KMS-11 (cell line): ENCODE data around the gene MYH10.

Source experiments
- H2AFZ ChIP-seq: fragments of 200-600 bp; sonication (generic); 2 replicates; pipeline ENCODE4 v1.6.1; 2016; ENCODE audit warnings: antibody characterized with exemption, mixed run types, low read depth
- H3K27ac ChIP-seq: fragments of 200-600 bp; sonication (generic); 2 replicates; pipeline ENCODE4 v1.6.1; 2016; ENCODE audit warnings: mild to moderate bottlenecking, mixed run types
- H3K27me3 ChIP-seq: fragments of 200-600 bp; sonication (generic); 2 replicates; pipeline ENCODE4 v1.6.1; 2017; ENCODE audit warnings: mild to moderate bottlenecking, low read depth, mixed run types, moderate library complexity; ENCODE audit not compliant: insufficient read depth
- H3K36me3 ChIP-seq: fragments of 200-600 bp; sonication (generic); 2 replicates; pipeline ENCODE4 v1.6.1; 2017; ENCODE audit warnings: mild to moderate bottlenecking, mixed run types; ENCODE audit not compliant: insufficient read depth
- H3K4me1 ChIP-seq: fragments of 200-600 bp; sonication (generic); 2 replicates; pipeline ENCODE4 v1.6.1; 2016; ENCODE audit warnings: mild to moderate bottlenecking, low read depth, mixed run types; ENCODE audit not compliant: poor library complexity, severe bottlenecking
- H3K4me2 ChIP-seq: fragments of 200-600 bp; sonication (generic); 2 replicates; pipeline ENCODE4 v1.7.0; 2016; ENCODE audit warnings: mild to moderate bottlenecking, mixed run types
- H3K4me3 ChIP-seq: fragments of 200-600 bp; sonication (generic); IDR thresholded peaks from 2 replicates; pipeline ENCODE4 v1.6.1; 2017; ENCODE audit warnings: low read depth, low read length, mixed read lengths; ENCODE audit not compliant: insufficient read depth
- H3K79me2 ChIP-seq: fragments of 200-600 bp; sonication (generic); 2 replicates; pipeline ENCODE4 v1.6.1; 2016; ENCODE audit warnings: low read depth, mixed run types; ENCODE audit not compliant: insufficient read depth
- H3K9ac ChIP-seq: fragments of 200-600 bp; sonication (generic); 2 replicates; pipeline ENCODE4 v1.6.1; 2016; ENCODE audit warnings: mild to moderate bottlenecking, mixed run types
- H4K20me1 ChIP-seq: fragments of 200-600 bp; sonication (generic); 2 replicates; pipeline ENCODE4 v1.6.1; 2016; ENCODE audit warnings: mild to moderate bottlenecking, mixed run types; ENCODE audit not compliant: insufficient read depth
- CTCF ChIP-seq: fragments of 200-600 bp; sonication (generic); conservative IDR thresholded peaks from 2 replicates; pipeline ENCODE4 v1.6.1; 2017; ENCODE audit warnings: low read depth, mild to moderate bottlenecking, antibody characterized with exemption, low read length, moderate library complexity, mixed read lengths

The MYH10 gene

GRCh38 chr17:8470447-8471047 lies 160.0 kb downstream of the MYH10 start:
- no peak overlapping the region for H3K27ac ChIP-seq
- no peaks in the 10 kb centered on the region for H4K20me1 ChIP-seq

DNA sequence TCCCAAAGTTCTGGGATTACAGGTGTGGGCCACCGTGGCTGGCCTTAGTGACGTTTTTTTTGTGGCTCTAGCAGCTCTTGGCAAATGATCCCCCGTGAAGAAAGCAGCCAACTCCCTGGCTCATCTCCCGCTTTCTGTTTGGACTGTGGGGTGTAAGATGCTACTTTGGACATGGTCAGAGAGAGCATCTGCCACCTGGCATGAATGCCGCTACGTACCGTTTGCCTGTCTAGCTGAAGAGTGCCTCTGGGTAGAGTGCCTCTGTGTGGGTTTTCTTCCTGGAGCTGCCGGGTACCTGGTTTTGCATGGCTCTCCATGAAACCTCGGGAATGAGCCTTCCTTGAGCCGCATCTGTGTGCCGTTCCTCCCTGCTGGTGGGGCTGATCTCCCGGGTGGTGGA lies 160.6 kb downstream of the MYH10 start:
- no peak overlapping the region for H2AFZ ChIP-seq
- no peaks in the 10 kb centered on the region for H3K79me2 ChIP-seq
- H4K20me1 ChIP-seq, result no peaks in the 10 kb centered on the region
- no peak overlapping the region for H3K27ac ChIP-seq
- no peaks in the 10 kb centered on the region for H3K27me3 ChIP-seq
- H3K4me3 ChIP-seq, result no peak overlapping the region
- H3K4me2 ChIP-seq, result no peak overlapping the region
- no peak for TF ChIP-seq CTCF
- no peaks in the 10 kb centered on the region for H3K36me3 ChIP-seq
- no peaks in the 10 kb centered on the region for H3K4me1 ChIP-seq
- H3K9ac ChIP-seq, result no peak overlapping the region

More at GRCh38 chr17:8470447-8471047, 160.0 kb downstream of the MYH10 start:
- Histone ChIP-seq H3K9ac (no peak overlapping the region), H3K36me3 (no peaks in the 10 kb centered on the region), H3K79me2 (no peaks in the 10 kb centered on the region), H3K4me1 (no peaks in the 10 kb centered on the region), H2AFZ (no peak overlapping the region), H3K4me2 (no peak overlapping the region), H3K27me3 (no peaks in the 10 kb centered on the region), H3K4me3 (no peak overlapping the region)
- TF ChIP-seq CTCF, result no peak

- no peak overlapping the region for H3K4me2 ChIP-seq
These were observed 161.5 kb downstream of the MYH10 start for GRCh38 chr17:8468980-8469379.

DNA sequence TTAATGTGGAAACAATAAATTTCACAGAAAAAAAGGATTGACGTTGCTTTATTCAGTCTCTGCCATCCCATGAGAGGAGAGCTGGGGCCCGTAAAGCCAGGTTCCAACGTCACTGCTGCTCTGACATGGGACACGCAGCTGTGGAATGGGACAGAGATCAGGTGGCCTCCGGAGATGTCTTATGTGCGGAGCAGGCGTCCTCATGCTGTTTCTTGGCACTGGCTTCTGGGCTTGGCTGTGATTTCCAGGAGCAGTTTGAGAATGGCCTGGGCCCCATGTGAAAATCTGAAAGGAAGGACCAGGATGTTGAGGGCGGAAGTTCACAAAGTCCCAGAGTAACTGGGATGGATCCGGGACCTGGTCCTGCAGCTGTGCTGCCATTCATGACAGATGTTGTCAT lies 162.4 kb downstream of the MYH10 start:
- H3K36me3 ChIP-seq, result no peaks in the 10 kb centered on the region
- no peak overlapping the region for H3K4me2 ChIP-seq
- no peaks in the 10 kb centered on the region for H4K20me1 ChIP-seq
- H3K27ac ChIP-seq, result no peak overlapping the region
- no peak overlapping the region for H2AFZ ChIP-seq
- no peak for TF ChIP-seq CTCF
- no peak overlapping the region for H3K9ac ChIP-seq
- no peaks in the 10 kb centered on the region for H3K79me2 ChIP-seq
- no peaks in the 10 kb centered on the region for H3K4me1 ChIP-seq
- H3K27me3 ChIP-seq, result no peaks in the 10 kb centered on the region
- H3K4me3 ChIP-seq, result no peak overlapping the region

More at GRCh38 chr17:8468980-8469379, 161.5 kb downstream of the MYH10 start:
- H3K4me1 ChIP-seq, result no peaks in the 10 kb centered on the region
- H3K4me3 ChIP-seq, result no peak overlapping the region
- H3K36me3 ChIP-seq, result no peaks in the 10 kb centered on the region
- H3K27me3 ChIP-seq, result no peaks in the 10 kb centered on the region
- H4K20me1 ChIP-seq, result no peaks in the 10 kb centered on the region
- H3K79me2 ChIP-seq, result no peaks in the 10 kb centered on the region
- H3K9ac ChIP-seq, result no peak overlapping the region
- H3K27ac ChIP-seq, result no peak overlapping the region
- H2AFZ ChIP-seq, result no peak overlapping the region
- TF ChIP-seq CTCF, result no peak
